IgD-negative memory B cell (primary cell): ENCODE data around the gene CSRP3. TPM values are rescaled to one million over a fixed set of nuclear protein-coding genes. Genes with fewer than 3 reads are reported as not detected.
A peak's percentile ranks its signal among the peaks of the same experiment; 100 is the strongest.

Experiments
- H3K27ac Mint-ChIP-seq, 3 donors: one replicate each; pipeline ENCODE4 v1.8.0; 2020 to 2022; ENCODE audit warnings: mild to moderate bottlenecking in 3 of 3, mixed read lengths in 3 of 3, moderate library complexity in 1 of 3
- H3K27me3 Mint-ChIP-seq: one replicate; pipeline ENCODE4 v1.8.0; 2021; ENCODE audit warnings: mixed read lengths
- H3K36me3 Mint-ChIP-seq: one replicate; pipeline ENCODE4 v1.8.0; 2020; ENCODE audit warnings: mild to moderate bottlenecking, mixed read lengths
- H3K4me1 Mint-ChIP-seq, 3 donors: one replicate each; pipeline ENCODE4 v1.8.0; 2020 to 2022; ENCODE audit warnings: mixed read lengths in 3 of 3, mild to moderate bottlenecking in 1 of 3
- H3K4me3 Mint-ChIP-seq, 4 donors: one replicate each; pipeline ENCODE4 v1.8.0; 2020 to 2022; ENCODE audit warnings: mild to moderate bottlenecking in 4 of 4, mixed read lengths in 4 of 4, moderate library complexity in 3 of 4
- H3K9me3 Mint-ChIP-seq, 3 donors: one replicate each; pipeline ENCODE4 v1.8.0; 2020 to 2021; ENCODE audit warnings: mixed read lengths in 3 of 3, mild to moderate bottlenecking in 1 of 3
- polyA plus RNA-seq: library from polyadenylated mRNA; unstranded; fragments of 300-500 nt; fragmentation: Illumina TruSeq; gene quantifications from one replicate; pipeline ENCODE4 v1.2.3, GENCODE V29; 2021

CSRP3 gene
- polyA plus RNA-seq, 1 donor from 2014 or later = not detected

- H3K4me1 Mint-ChIP-seq = no peaks in the 10 kb centered on the region
- H3K27ac Mint-ChIP-seq = no peak overlapping the region
- H3K4me3 Mint-ChIP-seq = no peak overlapping the region
- H3K36me3 Mint-ChIP-seq = peaks cover 10% of the 10 kb centered on the region
- no peaks in the 10 kb centered on the region for H3K27me3 Mint-ChIP-seq
- H3K9me3 Mint-ChIP-seq = peaks cover 0 to 2% (median 0%) of the 10 kb centered on the region in 3 donors
Observed at GRCh38 chr11:19185036-19185435, 16.7 kb downstream of the CSRP3 start.

GRCh38 chr11:19183646-19184045 is 18.1 kb downstream of the CSRP3 start:
- H3K27me3 Mint-ChIP-seq = no peaks in the 10 kb centered on the region
- peaks cover 10% of the 10 kb centered on the region for H3K36me3 Mint-ChIP-seq
- no peak overlapping the region for H3K27ac Mint-ChIP-seq
- peaks cover 0 to 2% (median 0%) of the 10 kb centered on the region in 3 donors for H3K9me3 Mint-ChIP-seq
- H3K4me3 Mint-ChIP-seq = no peak overlapping the region
- H3K4me1 Mint-ChIP-seq = no peaks in the 10 kb centered on the region

GRCh38 chr11:19181531-19182261 is 20.1 kb downstream of the CSRP3 start:
- Mint-ChIP-seq H3K4me3 (no peak overlapping the region), H3K27ac (no peak overlapping the region), H3K4me1 (no peaks in the 10 kb centered on the region), H3K36me3 (peaks cover 7% of the 10 kb centered on the region), H3K9me3 (no peaks in the 10 kb centered on the region), H3K27me3 (no peaks in the 10 kb centered on the region)

- no peaks in the 10 kb centered on the region for H3K9me3 Mint-ChIP-seq
Observed at GRCh38 chr11:19176629-19177186, 25.1 kb downstream of the CSRP3 start.

GRCh38 chr11:19173964-19174638 is 27.7 kb downstream of the CSRP3 start:
- H3K27ac Mint-ChIP-seq = no peak overlapping the region

More at GRCh38 chr11:19176629-19177186, 25.1 kb downstream of the CSRP3 start:
- Mint-ChIP-seq H3K27me3 (no peaks in the 10 kb centered on the region), H3K36me3 (peaks cover 12% of the 10 kb centered on the region), H3K27ac (peak overlapping the region in 1 of 3 donors; percentile 60), H3K4me3 (no peak overlapping the region), H3K4me1 (peaks cover 0 to 6% (median 4%) of the 10 kb centered on the region in 3 donors)

GRCh38 chr11:19173004-19173689 is 28.6 kb downstream of the CSRP3 start:
- Mint-ChIP-seq H3K9me3 (no peaks in the 10 kb centered on the region), H3K27me3 (no peaks in the 10 kb centered on the region), H3K4me3 (no peak overlapping the region), H3K4me1 (peaks cover 0 to 6% (median 4%) of the 10 kb centered on the region in 3 donors), H3K27ac (no peak overlapping the region), H3K36me3 (peaks cover 15% of the 10 kb centered on the region)

More at GRCh38 chr11:19173964-19174638, 27.7 kb downstream of the CSRP3 start:
- Mint-ChIP-seq H3K9me3 (no peaks in the 10 kb centered on the region), H3K27me3 (no peaks in the 10 kb centered on the region), H3K4me1 (peaks cover 0 to 6% (median 4%) of the 10 kb centered on the region in 3 donors), H3K36me3 (peaks cover 11% of the 10 kb centered on the region), H3K4me3 (no peak overlapping the region)

- Mint-ChIP-seq H3K4me3 (no peak overlapping the region), H3K27me3 (no peaks in the 10 kb centered on the region), H3K27ac (no peak overlapping the region), H3K9me3 (no peaks in the 10 kb centered on the region), H3K4me1 (no peaks in the 10 kb centered on the region), H3K36me3 (peaks cover 21% of the 10 kb centered on the region)
Observed at GRCh38 chr11:19168090-19168489, 33.7 kb downstream of the CSRP3 start.

GRCh38 chr11:19164881-19165280 is 36.9 kb downstream of the CSRP3 start:
- Mint-ChIP-seq H3K9me3 (no peaks in the 10 kb centered on the region), H3K4me1 (no peaks in the 10 kb centered on the region), H3K27me3 (no peaks in the 10 kb centered on the region), H3K27ac (no peak overlapping the region), H3K4me3 (no peak overlapping the region), H3K36me3 (peaks cover 24% of the 10 kb centered on the region)

GRCh38 chr11:19164230-19164855 is 37.4 kb downstream of the CSRP3 start:
- no peak overlapping the region for H3K27ac Mint-ChIP-seq
- H3K36me3 Mint-ChIP-seq = peaks cover 24% of the 10 kb centered on the region
- no peak overlapping the region for H3K4me3 Mint-ChIP-seq
- H3K9me3 Mint-ChIP-seq = no peaks in the 10 kb centered on the region
- H3K27me3 Mint-ChIP-seq = no peaks in the 10 kb centered on the region
- no peaks in the 10 kb centered on the region for H3K4me1 Mint-ChIP-seq

GRCh38 chr11:19163617-19164016 is 38.2 kb downstream of the CSRP3 start:
- no peak overlapping the region for H3K27ac Mint-ChIP-seq
- no peaks in the 10 kb centered on the region for H3K4me1 Mint-ChIP-seq
- peaks cover 24% of the 10 kb centered on the region for H3K36me3 Mint-ChIP-seq
- H3K27me3 Mint-ChIP-seq = no peaks in the 10 kb centered on the region
- no peak overlapping the region for H3K4me3 Mint-ChIP-seq
- no peaks in the 10 kb centered on the region for H3K9me3 Mint-ChIP-seq

- peaks cover 19% of the 10 kb centered on the region for H3K36me3 Mint-ChIP-seq
- H3K4me3 Mint-ChIP-seq = no peak overlapping the region
- H3K27me3 Mint-ChIP-seq = no peaks in the 10 kb centered on the region
- H3K4me1 Mint-ChIP-seq = no peaks in the 10 kb centered on the region
- no peak overlapping the region for H3K27ac Mint-ChIP-seq
- no peaks in the 10 kb centered on the region for H3K9me3 Mint-ChIP-seq
Observed at GRCh38 chr11:19162951-19163505, 38.8 kb downstream of the CSRP3 start.

GRCh38 chr11:19161651-19162050 is 40.1 kb downstream of the CSRP3 start:
- Mint-ChIP-seq H3K9me3 (no peaks in the 10 kb centered on the region), H3K27me3 (no peaks in the 10 kb centered on the region), H3K27ac (no peak overlapping the region), H3K4me1 (no peaks in the 10 kb centered on the region), H3K4me3 (no peak overlapping the region), H3K36me3 (peaks cover 15% of the 10 kb centered on the region)

GRCh38 chr11:19160847-19161246 is 40.9 kb downstream of the CSRP3 start:
- H3K4me1 Mint-ChIP-seq = no peaks in the 10 kb centered on the region
- H3K27me3 Mint-ChIP-seq = no peaks in the 10 kb centered on the region
- H3K36me3 Mint-ChIP-seq = peaks cover 11% of the 10 kb centered on the region
- no peak overlapping the region for H3K4me3 Mint-ChIP-seq
- H3K9me3 Mint-ChIP-seq = no peaks in the 10 kb centered on the region
- no peak overlapping the region for H3K27ac Mint-ChIP-seq

- peak overlapping the region in 1 of 3 donors; percentile 6 for H3K27ac Mint-ChIP-seq
- H3K4me1 Mint-ChIP-seq = no peaks in the 10 kb centered on the region
- no peaks in the 10 kb centered on the region for H3K27me3 Mint-ChIP-seq
- peaks cover 18% of the 10 kb centered on the region for H3K36me3 Mint-ChIP-seq
- H3K9me3 Mint-ChIP-seq = no peaks in the 10 kb centered on the region
- no peak overlapping the region for H3K4me3 Mint-ChIP-seq
Observed at GRCh38 chr11:19156892-19157291, 44.9 kb downstream of the CSRP3 start.
